ENCODE measurements around the gene TAF5. TPM values are rescaled to one million over a fixed set of nuclear protein-coding genes. Genes with fewer than 3 reads are reported as not detected.

The TAF5 gene
- total and polyA plus RNA-seq, 2 of the 4 experiments (the other 2 are of a cell fraction): 1.9 to 3.6 TPM

DNA sequence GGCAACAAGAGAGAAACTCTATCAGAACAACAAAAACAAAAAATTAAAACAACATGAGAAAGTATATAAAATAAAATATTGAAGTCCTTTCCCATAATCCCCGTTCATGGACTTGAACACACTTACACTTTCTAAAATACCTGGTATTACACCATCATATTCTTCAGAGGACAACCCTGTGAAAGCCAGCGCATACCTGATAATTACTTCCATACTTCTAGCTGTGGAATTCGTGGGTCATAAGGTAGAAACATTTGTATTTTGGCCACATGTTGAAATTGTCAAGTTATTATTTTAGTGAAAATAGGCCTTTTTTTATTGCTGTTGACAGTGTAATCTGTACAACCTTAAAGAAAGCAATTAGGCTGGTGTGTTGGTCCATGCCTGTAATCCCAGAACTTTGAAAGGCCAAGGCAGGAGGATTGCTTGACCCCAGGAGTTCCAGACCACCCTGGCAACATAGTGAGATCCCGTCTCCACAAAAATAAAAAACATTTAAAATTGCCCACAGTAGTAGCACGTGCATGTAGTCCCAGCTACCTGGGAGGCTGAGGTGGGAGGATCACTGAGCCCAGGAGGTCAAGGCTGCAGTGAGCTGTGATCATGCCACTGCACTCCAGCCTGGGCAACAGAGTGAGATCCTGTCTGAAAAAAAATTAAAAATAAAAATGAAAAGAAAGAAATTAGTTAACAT is 11.7 kb upstream of the TAF5 start:
- Histone ChIP-seq H3K23ac (ENCODE audit: low read depth, low read length) (no peak overlapping the region), H2BK120ac (ENCODE audit: low read depth, low read length) (no peak overlapping the region), H3K27me3 (ENCODE audit: control insufficient read depth, insufficient read depth, low read length) (no peaks in the 10 kb centered on the region), H3K4ac (ENCODE audit: low read depth, low read length) (no peak overlapping the region), H3K9me3 (ENCODE audit: control insufficient read depth, insufficient read depth, low read length) (no peaks in the 10 kb centered on the region), H3K9ac (ENCODE audit: low read depth, low read length) (no peak overlapping the region), H2BK15ac (ENCODE audit: low read depth, low read length) (no peak overlapping the region), H4K91ac (ENCODE audit: insufficient read depth, low read depth, low read length) (no peak overlapping the region), H3K4me1 (ENCODE audit: control insufficient read depth, insufficient read depth, low read length) (no peaks in the 10 kb centered on the region), H4K8ac (ENCODE audit: low read depth in 2 of 2, low read length in 2 of 2) (no peak overlapping the region), H4K5ac (ENCODE audit: low read depth, low read length) (no peak overlapping the region), H2AK5ac (ENCODE audit: low read depth, low read length) (no peak overlapping the region), H2BK5ac (ENCODE audit: low read depth, low read length, poor library complexity, severe bottlenecking) (no peak overlapping the region), H3K18ac (ENCODE audit: low read depth, low read length) (no peak overlapping the region), H3K4me2 (ENCODE audit: low read depth, low read length) (no peak overlapping the region), H3K27ac (ENCODE audit: insufficient read depth, low read length) (no peak overlapping the region), H3K14ac (replicated peaks; ENCODE audit: low read depth, low read length) (no peak overlapping the region), H2AFZ (replicated peaks; ENCODE audit: low read length, poor library complexity) (no peak overlapping the region), H4K20me1 (ENCODE audit: insufficient read depth, low read length) (no peaks in the 10 kb centered on the region), H3K36me3 (ENCODE audit: control insufficient read depth, insufficient read depth, low read length) (no peaks in the 10 kb centered on the region), H2AK9ac (replicated peaks; ENCODE audit: low read depth, low read length, poor library complexity) (no peak overlapping the region), H3K4me3 (ENCODE audit: insufficient read depth, low read depth, low read length) (no peak overlapping the region), H3K79me1 (ENCODE audit: low read depth in 1 of 2, low read length in 2 of 2) (no peaks in the 10 kb centered on the region), H3K56ac (ENCODE audit: extremely low read depth, insufficient read depth, low read length) (no peak overlapping the region), H3K9me1 (ENCODE audit: insufficient read depth, low read length) (no peaks in the 10 kb centered on the region), H2BK20ac (ENCODE audit: low read depth, low read length) (no peak overlapping the region)
- TF ChIP-seq MAZ (IDR thresholded peaks at IDR 0.05; ENCODE audit: borderline replicate concordance, low read depth, low read length) (no peak), MXI1 (IDR thresholded peaks at IDR 0.05; ENCODE audit: borderline replicate concordance, low read depth, low read length) (no peak), RFX5 (IDR thresholded peaks at IDR 0.05; ENCODE audit: low read depth, low read length) (no peak), CTCF (conservative IDR thresholded peaks at IDR 0.05; ENCODE audit: low read depth, low read length) (no peak), CEBPB (IDR thresholded peaks at IDR 0.05; ENCODE audit: low read depth, low read length) (no peak), BHLHE40 (IDR thresholded peaks at IDR 0.05; ENCODE audit: low read depth, low read length) (no peak), MAFK (IDR thresholded peaks at IDR 0.05; ENCODE audit: low read depth, low read length) (no peak), ELK1 (IDR thresholded peaks at IDR 0.05; ENCODE audit: borderline replicate concordance, low read depth, low read length) (no peak), NFE2L2 (IDR thresholded peaks at IDR 0.05; ENCODE audit: low read depth, low read length) (no peak), RAD21 (IDR thresholded peaks at IDR 0.05; ENCODE audit: low read length) (no peak), SMC3 (IDR thresholded peaks at IDR 0.05; ENCODE audit: low read depth, low read length) (no peak), RCOR1 (IDR thresholded peaks at IDR 0.05; ENCODE audit: insufficient replicate concordance, low read length) (no peak), CHD1 (IDR thresholded peaks at IDR 0.05; ENCODE audit: low read depth, low read length) (no peak), FOS (IDR thresholded peaks at IDR 0.05; ENCODE audit: low read depth, low read length) (no peak), POLR2A (IDR thresholded peaks at IDR 0.05; ENCODE audit: low read depth, low read length) (no peak)
- TF ChIP-seq, protein P1, sequence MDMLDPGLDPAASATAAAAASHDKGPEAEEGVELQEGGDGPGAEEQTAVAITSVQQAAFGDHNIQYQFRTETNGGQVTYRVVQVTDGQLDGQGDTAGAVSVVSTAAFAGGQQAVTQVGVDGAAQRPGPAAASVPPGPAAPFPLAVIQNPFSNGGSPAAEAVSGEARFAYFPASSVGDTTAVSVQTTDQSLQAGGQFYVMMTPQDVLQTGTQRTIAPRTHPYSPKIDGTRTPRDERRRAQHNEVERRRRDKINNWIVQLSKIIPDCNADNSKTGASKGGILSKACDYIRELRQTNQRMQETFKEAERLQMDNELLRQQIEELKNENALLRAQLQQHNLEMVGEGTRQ (IDR thresholded peaks at IDR 0.05; ENCODE audit: low read depth, low read length): no peak
- POLR2A ChIA-PET (ENCODE audit: unreplicated experiment): no interaction called here
- CTCF ChIA-PET: interaction anchor here (0.6 kb wide), 2 partner anchors 10 to 55 kb away, joined by 4 to 5 read pairs; no protein-coding TSS in a partner anchor
- dilution Hi-C loops (cut with HindIII; ENCODE audit: low sequenced_read_pairs, unreplicated experiment): no loop called here
- ATAC-seq (ENCODE audit: low read depth) (no peak), DNase-seq (no peak)
- BruUV-seq (replicated peaks): no TSS peak
- intact Hi-C loops (cut with micrococcal nuclease): no loop called here
- in situ Hi-C loops (cut with MboI; ENCODE audit: low sequenced_read_pairs): no loop called here
- WGBS, 2 experiments (ENCODE audit: extremely low coverage in 2 of 2, insufficient read length in 1 of 2): no CpG with 5 or more reads among the region's 5 CpGs

All from IMR-90 (cell line).